WTC11 (cell line): ENCODE data around the gene CHST15.

Experiments
- ESRRA ChIP-seq: sonication (generic); formaldehyde crosslinking; IDR thresholded peaks from 2 replicates; pipeline ENCODE4 v1.8.1; 2022; ENCODE audit warnings: mild to moderate bottlenecking, missing genetic modification reagents, borderline replicate concordance
- NR1H2 ChIP-seq: sonication (generic); formaldehyde crosslinking; IDR thresholded peaks from 2 replicates; pipeline ENCODE4 v1.9.0; 2021; ENCODE audit warnings: mild to moderate bottlenecking, moderate library complexity, missing genetic modification reagents
- ZNF317 ChIP-seq: sonication (generic); formaldehyde crosslinking; IDR thresholded peaks from 2 replicates; pipeline ENCODE4 v1.8.1; 2023; ENCODE audit warnings: low read depth, mild to moderate bottlenecking, moderate library complexity, missing genetic modification reagents, borderline replicate concordance
- TF ChIP-seq, protein P1 (sequence below): sonication (generic); formaldehyde crosslinking; IDR thresholded peaks from 2 replicates; pipeline ENCODE4 v1.8.0; 2022; ENCODE audit warnings: mild to moderate bottlenecking, missing genetic modification reagents
- TF ChIP-seq, protein P2 (sequence below): fragments of 200-600 bp; IDR thresholded peaks from 2 replicates; pipeline ENCODE4 v1.8.0; 2022; ENCODE audit warnings: antibody characterized with exemption
- TF ChIP-seq, protein P3 (sequence below): sonication (generic); formaldehyde crosslinking; IDR thresholded peaks from 2 replicates; pipeline ENCODE4 v1.8.1; 2022; ENCODE audit warnings: low read depth, mild to moderate bottlenecking, moderate library complexity, missing genetic modification reagents, borderline replicate concordance
- TF ChIP-seq, protein P4 (sequence below): fragments of 250-450 bp; sonication (Bioruptor Pico); IDR thresholded peaks from 2 replicates; pipeline ENCODE4 v1.9.0; 2021; ENCODE audit warnings: mild to moderate bottlenecking, borderline replicate concordance
- TF ChIP-seq, protein P5 (sequence below): sonication (generic); formaldehyde crosslinking; IDR thresholded peaks from 2 replicates; pipeline ENCODE4 v1.8.1; 2022; ENCODE audit warnings: low read depth, missing genetic modification reagents, borderline replicate concordance
- TF ChIP-seq, protein P6 (sequence below): sonication (generic); formaldehyde crosslinking; IDR thresholded peaks from 2 replicates; pipeline ENCODE4 v1.8.0; 2023; ENCODE audit warnings: missing genetic modification reagents

DNA sequence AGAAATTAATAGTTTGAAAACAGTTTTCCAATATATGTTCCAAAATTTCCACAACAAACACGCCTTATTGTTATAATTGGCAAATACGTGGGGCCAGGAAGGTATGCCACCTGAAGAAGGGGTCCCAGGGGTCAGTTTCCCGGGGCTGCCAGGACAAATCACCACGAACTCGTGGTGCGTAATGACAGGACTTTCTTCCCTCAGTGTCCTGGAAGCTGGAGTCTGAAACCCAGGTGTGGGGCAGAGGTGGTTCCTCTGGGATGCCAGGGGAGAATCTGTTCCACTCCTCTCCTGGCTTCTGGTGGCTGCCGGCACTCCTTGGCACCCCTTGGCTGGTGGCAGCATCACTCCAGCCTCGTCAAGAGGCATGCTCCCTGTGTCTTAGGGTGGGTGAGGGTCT is 56.7 kb downstream of the CHST15 start:
- TF ChIP-seq, protein P1, sequence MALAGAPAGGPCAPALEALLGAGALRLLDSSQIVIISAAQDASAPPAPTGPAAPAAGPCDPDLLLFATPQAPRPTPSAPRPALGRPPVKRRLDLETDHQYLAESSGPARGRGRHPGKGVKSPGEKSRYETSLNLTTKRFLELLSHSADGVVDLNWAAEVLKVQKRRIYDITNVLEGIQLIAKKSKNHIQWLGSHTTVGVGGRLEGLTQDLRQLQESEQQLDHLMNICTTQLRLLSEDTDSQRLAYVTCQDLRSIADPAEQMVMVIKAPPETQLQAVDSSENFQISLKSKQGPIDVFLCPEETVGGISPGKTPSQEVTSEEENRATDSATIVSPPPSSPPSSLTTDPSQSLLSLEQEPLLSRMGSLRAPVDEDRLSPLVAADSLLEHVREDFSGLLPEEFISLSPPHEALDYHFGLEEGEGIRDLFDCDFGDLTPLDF (CRISPR knock-in tag) = no peak
- TF ChIP-seq, protein P2, sequence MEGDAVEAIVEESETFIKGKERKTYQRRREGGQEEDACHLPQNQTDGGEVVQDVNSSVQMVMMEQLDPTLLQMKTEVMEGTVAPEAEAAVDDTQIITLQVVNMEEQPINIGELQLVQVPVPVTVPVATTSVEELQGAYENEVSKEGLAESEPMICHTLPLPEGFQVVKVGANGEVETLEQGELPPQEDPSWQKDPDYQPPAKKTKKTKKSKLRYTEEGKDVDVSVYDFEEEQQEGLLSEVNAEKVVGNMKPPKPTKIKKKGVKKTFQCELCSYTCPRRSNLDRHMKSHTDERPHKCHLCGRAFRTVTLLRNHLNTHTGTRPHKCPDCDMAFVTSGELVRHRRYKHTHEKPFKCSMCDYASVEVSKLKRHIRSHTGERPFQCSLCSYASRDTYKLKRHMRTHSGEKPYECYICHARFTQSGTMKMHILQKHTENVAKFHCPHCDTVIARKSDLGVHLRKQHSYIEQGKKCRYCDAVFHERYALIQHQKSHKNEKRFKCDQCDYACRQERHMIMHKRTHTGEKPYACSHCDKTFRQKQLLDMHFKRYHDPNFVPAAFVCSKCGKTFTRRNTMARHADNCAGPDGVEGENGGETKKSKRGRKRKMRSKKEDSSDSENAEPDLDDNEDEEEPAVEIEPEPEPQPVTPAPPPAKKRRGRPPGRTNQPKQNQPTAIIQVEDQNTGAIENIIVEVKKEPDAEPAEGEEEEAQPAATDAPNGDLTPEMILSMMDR = no peak
- TF ChIP-seq, protein P3, sequence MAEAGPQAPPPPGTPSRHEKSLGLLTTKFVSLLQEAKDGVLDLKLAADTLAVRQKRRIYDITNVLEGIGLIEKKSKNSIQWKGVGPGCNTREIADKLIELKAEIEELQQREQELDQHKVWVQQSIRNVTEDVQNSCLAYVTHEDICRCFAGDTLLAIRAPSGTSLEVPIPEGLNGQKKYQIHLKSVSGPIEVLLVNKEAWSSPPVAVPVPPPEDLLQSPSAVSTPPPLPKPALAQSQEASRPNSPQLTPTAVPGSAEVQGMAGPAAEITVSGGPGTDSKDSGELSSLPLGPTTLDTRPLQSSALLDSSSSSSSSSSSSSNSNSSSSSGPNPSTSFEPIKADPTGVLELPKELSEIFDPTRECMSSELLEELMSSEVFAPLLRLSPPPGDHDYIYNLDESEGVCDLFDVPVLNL (CRISPR knock-in tag) = no peak
- no peak for TF ChIP-seq ZNF317 (CRISPR knock-in tag)
- TF ChIP-seq NR1H2 (CRISPR knock-in tag) = no peak
- TF ChIP-seq, protein P4, sequence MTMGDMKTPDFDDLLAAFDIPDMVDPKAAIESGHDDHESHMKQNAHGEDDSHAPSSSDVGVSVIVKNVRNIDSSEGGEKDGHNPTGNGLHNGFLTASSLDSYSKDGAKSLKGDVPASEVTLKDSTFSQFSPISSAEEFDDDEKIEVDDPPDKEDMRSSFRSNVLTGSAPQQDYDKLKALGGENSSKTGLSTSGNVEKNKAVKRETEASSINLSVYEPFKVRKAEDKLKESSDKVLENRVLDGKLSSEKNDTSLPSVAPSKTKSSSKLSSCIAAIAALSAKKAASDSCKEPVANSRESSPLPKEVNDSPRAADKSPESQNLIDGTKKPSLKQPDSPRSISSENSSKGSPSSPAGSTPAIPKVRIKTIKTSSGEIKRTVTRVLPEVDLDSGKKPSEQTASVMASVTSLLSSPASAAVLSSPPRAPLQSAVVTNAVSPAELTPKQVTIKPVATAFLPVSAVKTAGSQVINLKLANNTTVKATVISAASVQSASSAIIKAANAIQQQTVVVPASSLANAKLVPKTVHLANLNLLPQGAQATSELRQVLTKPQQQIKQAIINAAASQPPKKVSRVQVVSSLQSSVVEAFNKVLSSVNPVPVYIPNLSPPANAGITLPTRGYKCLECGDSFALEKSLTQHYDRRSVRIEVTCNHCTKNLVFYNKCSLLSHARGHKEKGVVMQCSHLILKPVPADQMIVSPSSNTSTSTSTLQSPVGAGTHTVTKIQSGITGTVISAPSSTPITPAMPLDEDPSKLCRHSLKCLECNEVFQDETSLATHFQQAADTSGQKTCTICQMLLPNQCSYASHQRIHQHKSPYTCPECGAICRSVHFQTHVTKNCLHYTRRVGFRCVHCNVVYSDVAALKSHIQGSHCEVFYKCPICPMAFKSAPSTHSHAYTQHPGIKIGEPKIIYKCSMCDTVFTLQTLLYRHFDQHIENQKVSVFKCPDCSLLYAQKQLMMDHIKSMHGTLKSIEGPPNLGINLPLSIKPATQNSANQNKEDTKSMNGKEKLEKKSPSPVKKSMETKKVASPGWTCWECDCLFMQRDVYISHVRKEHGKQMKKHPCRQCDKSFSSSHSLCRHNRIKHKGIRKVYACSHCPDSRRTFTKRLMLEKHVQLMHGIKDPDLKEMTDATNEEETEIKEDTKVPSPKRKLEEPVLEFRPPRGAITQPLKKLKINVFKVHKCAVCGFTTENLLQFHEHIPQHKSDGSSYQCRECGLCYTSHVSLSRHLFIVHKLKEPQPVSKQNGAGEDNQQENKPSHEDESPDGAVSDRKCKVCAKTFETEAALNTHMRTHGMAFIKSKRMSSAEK (CRISPR knock-in tag) = no peak
- TF ChIP-seq, protein P5, sequence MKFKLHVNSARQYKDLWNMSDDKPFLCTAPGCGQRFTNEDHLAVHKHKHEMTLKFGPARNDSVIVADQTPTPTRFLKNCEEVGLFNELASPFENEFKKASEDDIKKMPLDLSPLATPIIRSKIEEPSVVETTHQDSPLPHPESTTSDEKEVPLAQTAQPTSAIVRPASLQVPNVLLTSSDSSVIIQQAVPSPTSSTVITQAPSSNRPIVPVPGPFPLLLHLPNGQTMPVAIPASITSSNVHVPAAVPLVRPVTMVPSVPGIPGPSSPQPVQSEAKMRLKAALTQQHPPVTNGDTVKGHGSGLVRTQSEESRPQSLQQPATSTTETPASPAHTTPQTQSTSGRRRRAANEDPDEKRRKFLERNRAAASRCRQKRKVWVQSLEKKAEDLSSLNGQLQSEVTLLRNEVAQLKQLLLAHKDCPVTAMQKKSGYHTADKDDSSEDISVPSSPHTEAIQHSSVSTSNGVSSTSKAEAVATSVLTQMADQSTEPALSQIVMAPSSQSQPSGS (CRISPR knock-in tag) = no peak
- TF ChIP-seq, protein P6, sequence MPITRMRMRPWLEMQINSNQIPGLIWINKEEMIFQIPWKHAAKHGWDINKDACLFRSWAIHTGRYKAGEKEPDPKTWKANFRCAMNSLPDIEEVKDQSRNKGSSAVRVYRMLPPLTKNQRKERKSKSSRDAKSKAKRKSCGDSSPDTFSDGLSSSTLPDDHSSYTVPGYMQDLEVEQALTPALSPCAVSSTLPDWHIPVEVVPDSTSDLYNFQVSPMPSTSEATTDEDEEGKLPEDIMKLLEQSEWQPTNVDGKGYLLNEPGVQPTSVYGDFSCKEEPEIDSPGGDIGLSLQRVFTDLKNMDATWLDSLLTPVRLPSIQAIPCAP (CRISPR knock-in tag) = no peak
- no peak for TF ChIP-seq ESRRA (CRISPR knock-in tag)
